OCI-LY3 (cell line): ENCODE measurements around the gene PDE3A.

Experiments used
- CTCF ChIP-seq: fragments of 200-600, 300-600 bp; sonication (generic); IDR thresholded peaks from 2 replicates; pipeline ENCODE4 v1.5.1; 2014; ENCODE audit warnings: antibody characterized with exemption, low read length, low read depth
- EZH2phosphoT487 ChIP-seq: fragments of 200-600 bp; shearing (Covaris generic); IDR thresholded peaks from 2 replicates; pipeline ENCODE4 v1.6.1; 2018; ENCODE audit warnings: antibody characterized with exemption, mixed run types, low read depth

- no peak for TF ChIP-seq CTCF
- TF ChIP-seq EZH2phosphoT487 = no peak
Observed at GRCh38 chr12:20494851-20495250, 126.5 kb downstream of the PDE3A start.
